Activated naive CD8-positive, alpha-beta T cell treated with anti-CD3 and anti-CD28 coated beads for 36 hours (primary cell): ENCODE measurements around the gene SORT1. TPM values are rescaled to one million over a fixed set of nuclear protein-coding genes. Genes with fewer than 3 reads are reported as not detected.
"Not testable (repeated sequence)": the region's sequence is repeated elsewhere in the genome, so short reads cannot be mapped to it uniquely, and the experiment has no call there.

Experiments
- DNase-seq: peaks from one replicate; pipeline ENCODE4 v3.0.0; 2021
- H3K27ac Mint-ChIP-seq: one replicate; pipeline ENCODE4 v1.8.0; 2022; ENCODE audit warnings: mild to moderate bottlenecking, moderate library complexity, mixed read lengths
- H3K27me3 Mint-ChIP-seq: one replicate; pipeline ENCODE4 v1.8.0; 2022; ENCODE audit warnings: mild to moderate bottlenecking, mixed read lengths
- H3K36me3 Mint-ChIP-seq: one replicate; pipeline ENCODE4 v1.8.0; 2021; ENCODE audit warnings: mild to moderate bottlenecking, mixed read lengths
- H3K4me1 Mint-ChIP-seq: one replicate; pipeline ENCODE4 v1.8.0; 2021; ENCODE audit warnings: mixed read lengths
- H3K4me3 Mint-ChIP-seq: one replicate; pipeline ENCODE4 v1.8.0; 2022; ENCODE audit warnings: mild to moderate bottlenecking, moderate library complexity, mixed read lengths
- H3K9me3 Mint-ChIP-seq: one replicate; pipeline ENCODE4 v1.8.0; 2022; ENCODE audit warnings: mixed read lengths
- total RNA-seq, 2 experiments: library from RNA; stranded (reverse); gene quantifications; one replicate each; pipeline ENCODE4 v1.2.3, GENCODE V29; 2021

Gene SORT1
- total RNA-seq = 1 to 10 TPM; 5.6 to 6.6 TPM

- Mint-ChIP-seq H3K27ac (no peak within 1 kb of the TSS), H3K27me3 (peaks cover 36% of the 10 kb centered on the region), H3K9me3 (no peaks in the 10 kb centered on the region), H3K4me1 (peaks cover 15% of the 10 kb centered on the region), H3K36me3 (peaks cover 2% of the 10 kb centered on the region), H3K4me3 (peak within 1 kb of the TSS; percentile 84)
- DNase-seq = peak; percentile 85
Observed at GRCh38 chr1:109397581-109398342, at the start of gene SORT1. SORT1 (minus strand) TSS chr1:109397918; CDS start chr1:109397892, 26 bp downstream.

GRCh38 chr1:109445949-109446695 lies 48.4 kb upstream of the SORT1 start:
- H3K4me3 Mint-ChIP-seq, H3K36me3 Mint-ChIP-seq, H3K9me3 Mint-ChIP-seq, DNase-seq, H3K27ac Mint-ChIP-seq, H3K4me1 Mint-ChIP-seq: not testable (repeated sequence)
- peaks cover 28% of the 10 kb centered on the region for H3K27me3 Mint-ChIP-seq

- Mint-ChIP-seq H3K4me3 (no peak overlapping the region), H3K27ac (no peak overlapping the region), H3K27me3 (peaks cover 20% of the 10 kb centered on the region), H3K36me3 (no peaks in the 10 kb centered on the region), H3K9me3 (no peaks in the 10 kb centered on the region), H3K4me1 (no peaks in the 10 kb centered on the region)
- DNase-seq = no peak
Observed at GRCh38 chr1:109444346-109444745, 46.6 kb upstream of the SORT1 start.

GRCh38 chr1:109443476-109443875 lies 45.8 kb upstream of the SORT1 start:
- H3K36me3 Mint-ChIP-seq = no peaks in the 10 kb centered on the region
- H3K9me3 Mint-ChIP-seq = no peaks in the 10 kb centered on the region
- H3K27me3 Mint-ChIP-seq = peaks cover 20% of the 10 kb centered on the region
- no peak for DNase-seq
- no peaks in the 10 kb centered on the region for H3K4me1 Mint-ChIP-seq
- no peak overlapping the region for H3K27ac Mint-ChIP-seq
- H3K4me3 Mint-ChIP-seq = no peak overlapping the region

GRCh38 chr1:109441069-109441468 lies 43.4 kb upstream of the SORT1 start:
- no peak overlapping the region for H3K4me3 Mint-ChIP-seq

DNA sequence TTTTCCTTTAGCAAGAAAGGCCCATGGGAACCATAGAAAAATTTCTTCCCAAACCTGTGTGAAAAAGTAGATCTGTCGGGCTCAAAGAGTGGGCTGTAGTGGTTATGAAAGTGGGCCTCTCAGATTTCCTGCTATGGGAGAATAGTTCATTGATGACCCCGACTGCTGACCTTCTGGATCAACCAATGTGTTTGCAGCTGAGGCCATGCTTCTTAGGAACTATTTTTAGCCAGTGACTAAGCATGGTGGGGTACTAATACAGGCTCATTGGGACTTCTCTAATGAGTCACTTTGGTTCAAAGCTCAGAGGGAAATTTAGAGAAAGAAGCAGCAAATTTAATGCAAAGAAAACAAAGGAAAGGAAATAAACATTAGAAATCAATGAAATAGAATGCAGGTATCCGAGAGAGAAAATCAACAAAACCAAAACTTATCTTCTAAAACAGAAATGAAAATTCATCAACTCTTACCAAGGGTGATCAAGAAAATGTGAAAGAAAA lies 41.1 kb upstream of the SORT1 start:
- Mint-ChIP-seq H3K4me1 (no peaks in the 10 kb centered on the region), H3K4me3 (no peak overlapping the region), H3K9me3 (peaks cover 2% of the 10 kb centered on the region), H3K27me3 (no peaks in the 10 kb centered on the region), H3K36me3 (no peaks in the 10 kb centered on the region), H3K27ac (no peak overlapping the region)
- no peak for DNase-seq

More at GRCh38 chr1:109441069-109441468, 43.4 kb upstream of the SORT1 start:
- no peaks in the 10 kb centered on the region for H3K4me1 Mint-ChIP-seq
- no peaks in the 10 kb centered on the region for H3K9me3 Mint-ChIP-seq
- H3K36me3 Mint-ChIP-seq = no peaks in the 10 kb centered on the region
- no peak for DNase-seq
- peaks cover 10% of the 10 kb centered on the region for H3K27me3 Mint-ChIP-seq
- no peak overlapping the region for H3K27ac Mint-ChIP-seq

GRCh38 chr1:109434484-109434883 lies 36.8 kb upstream of the SORT1 start:
- Mint-ChIP-seq H3K4me1 (no peaks in the 10 kb centered on the region), H3K9me3 (peaks cover 2% of the 10 kb centered on the region), H3K27ac (no peak overlapping the region), H3K4me3 (no peak overlapping the region), H3K36me3 (no peaks in the 10 kb centered on the region), H3K27me3 (no peaks in the 10 kb centered on the region)
- DNase-seq = no peak

GRCh38 chr1:109433322-109433721 lies 35.6 kb upstream of the SORT1 start:
- no peak for DNase-seq
- no peaks in the 10 kb centered on the region for H3K36me3 Mint-ChIP-seq
- no peak overlapping the region for H3K4me3 Mint-ChIP-seq
- peaks cover 2% of the 10 kb centered on the region for H3K9me3 Mint-ChIP-seq
- no peaks in the 10 kb centered on the region for H3K4me1 Mint-ChIP-seq
- no peaks in the 10 kb centered on the region for H3K27me3 Mint-ChIP-seq
- H3K27ac Mint-ChIP-seq = no peak overlapping the region

DNA sequence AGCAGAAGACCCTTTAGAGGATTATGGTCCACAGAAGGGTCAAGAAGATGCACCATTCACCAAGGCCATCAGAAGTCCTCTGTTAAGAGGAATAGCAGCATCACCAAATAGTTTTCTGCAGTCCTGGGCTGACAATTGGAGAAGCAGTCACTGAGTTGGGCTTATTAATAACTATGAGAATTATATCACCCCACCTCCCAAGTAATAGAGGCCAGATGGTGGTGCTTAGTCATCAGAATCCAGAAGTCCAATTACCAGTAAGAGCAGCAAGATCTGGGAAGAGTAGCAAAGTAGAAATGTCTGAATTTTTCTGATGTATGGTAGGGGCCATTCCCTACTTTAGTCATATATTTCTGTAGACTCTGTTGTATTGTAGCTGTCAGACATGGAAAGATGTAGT lies 34.6 kb upstream of the SORT1 start:
- Mint-ChIP-seq H3K27ac (no peak overlapping the region), H3K27me3 (no peaks in the 10 kb centered on the region), H3K4me1 (peaks cover 5% of the 10 kb centered on the region), H3K4me3 (no peak overlapping the region), H3K36me3 (no peaks in the 10 kb centered on the region), H3K9me3 (peaks cover 2% of the 10 kb centered on the region)
- DNase-seq = no peak

- H3K27me3 Mint-ChIP-seq = no peaks in the 10 kb centered on the region
- H3K4me1 Mint-ChIP-seq = peaks cover 24% of the 10 kb centered on the region
- no peak for DNase-seq
- peak overlapping the region; percentile 85 for H3K4me3 Mint-ChIP-seq
- peaks cover 24% of the 10 kb centered on the region for H3K36me3 Mint-ChIP-seq
- peak overlapping the region; percentile 94 for H3K27ac Mint-ChIP-seq
- H3K9me3 Mint-ChIP-seq = no peaks in the 10 kb centered on the region
Observed at GRCh38 chr1:109427171-109427467, 29.4 kb upstream of the SORT1 start.

GRCh38 chr1:109426281-109427170 lies 28.8 kb upstream of the SORT1 start, which contains the start of gene PSMA5:
PSMA5 (minus strand) TSS chr1:109426448; CDS start chr1:109426330, 118 bp downstream.
- Mint-ChIP-seq H3K4me3 (peak within 1 kb of the TSS; percentile 85), H3K9me3 (no peaks in the 10 kb centered on the region), H3K27me3 (no peaks in the 10 kb centered on the region), H3K36me3 (peaks cover 27% of the 10 kb centered on the region), H3K27ac (peak within 1 kb of the TSS; percentile 94), H3K4me1 (peaks cover 26% of the 10 kb centered on the region)
- peak; percentile 95 for DNase-seq

GRCh38 chr1:109425391-109426280 lies 27.9 kb upstream of the SORT1 start:
- Mint-ChIP-seq H3K36me3 (peaks cover 27% of the 10 kb centered on the region), H3K9me3 (no peaks in the 10 kb centered on the region), H3K27ac (peak overlapping the region; percentile 94), H3K4me1 (peaks cover 28% of the 10 kb centered on the region), H3K4me3 (peak overlapping the region; percentile 85), H3K27me3 (no peaks in the 10 kb centered on the region)
- DNase-seq = peak; percentile 69

- Mint-ChIP-seq H3K9me3 (no peaks in the 10 kb centered on the region), H3K4me3 (peak overlapping the region; percentile 85), H3K27me3 (no peaks in the 10 kb centered on the region), H3K27ac (peak overlapping the region; percentile 94), H3K36me3 (peaks cover 28% of the 10 kb centered on the region), H3K4me1 (peaks cover 30% of the 10 kb centered on the region)
- DNase-seq = no peak
Observed at GRCh38 chr1:109423498-109423897, 25.8 kb upstream of the SORT1 start.

DNA sequence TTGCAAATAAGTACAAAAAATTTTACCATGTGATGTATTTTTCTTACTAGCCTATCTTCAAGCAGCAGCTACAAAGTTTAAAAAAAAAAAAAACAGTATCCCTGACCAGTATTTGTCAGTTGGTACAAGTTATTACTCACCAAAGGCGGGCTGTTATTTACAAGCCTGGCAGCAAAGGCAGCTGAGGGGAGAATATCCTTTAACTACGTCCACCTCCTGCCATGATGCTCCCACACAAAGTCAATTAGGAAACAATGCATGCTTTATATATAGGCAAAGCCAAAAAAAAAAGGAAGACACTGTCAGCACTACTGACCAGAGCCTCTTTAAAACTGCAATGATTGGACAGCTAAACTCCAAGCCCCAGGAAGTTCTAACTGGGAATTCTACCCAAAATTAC lies 14.8 kb upstream of the SORT1 start:
- Mint-ChIP-seq H3K27ac (no peak overlapping the region), H3K4me3 (no peak overlapping the region), H3K9me3 (no peaks in the 10 kb centered on the region), H3K4me1 (peaks cover 21% of the 10 kb centered on the region), H3K27me3 (no peaks in the 10 kb centered on the region), H3K36me3 (peaks cover 45% of the 10 kb centered on the region)
- DNase-seq = no peak
